Measurements from ENCODE around the gene PDGFA.

GRCh38 chr7:562374-562675 is 42.7 kb upstream of the PDGFA start:
- no peak for TF ChIP-seq POLR2AphosphoS5 (IDR thresholded peaks at IDR 0.05; ENCODE audit: borderline replicate concordance, low read depth, low read length)
- TF ChIP-seq EZH2 (IDR thresholded peaks at IDR 0.05): no peak

Data from SK-N-MC (cell line).